Raji (cell line): ENCODE results near the gene EIF5B.

Experiments
- POLR2A ChIP-seq: IDR thresholded peaks from 2 replicates; pipeline ENCODE4 v1.6.1; 2011; ENCODE audit warnings: low read depth, low read length, control low read depth; ENCODE audit not compliant: insufficient read depth

The EIF5B gene

DNA sequence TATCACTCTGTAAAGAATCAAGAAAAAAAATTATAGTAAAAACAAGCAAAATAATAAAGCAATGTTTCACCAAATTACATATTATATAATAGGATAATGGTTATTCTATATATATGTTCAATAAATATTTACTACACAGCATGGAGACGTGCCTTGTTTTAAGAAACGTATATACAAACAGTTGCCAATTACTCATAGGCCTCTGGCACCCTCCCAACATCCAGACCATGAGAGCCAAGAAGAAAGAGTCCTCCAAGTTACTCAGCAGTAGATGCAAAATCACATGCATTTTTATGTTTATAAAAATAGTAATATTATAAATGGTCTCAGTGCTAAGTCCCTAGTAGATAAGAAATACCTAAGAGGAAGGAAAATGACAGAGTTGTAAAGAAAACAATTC lies 87.8 kb downstream of the EIF5B start:
- no peak for TF ChIP-seq POLR2A

DNA sequence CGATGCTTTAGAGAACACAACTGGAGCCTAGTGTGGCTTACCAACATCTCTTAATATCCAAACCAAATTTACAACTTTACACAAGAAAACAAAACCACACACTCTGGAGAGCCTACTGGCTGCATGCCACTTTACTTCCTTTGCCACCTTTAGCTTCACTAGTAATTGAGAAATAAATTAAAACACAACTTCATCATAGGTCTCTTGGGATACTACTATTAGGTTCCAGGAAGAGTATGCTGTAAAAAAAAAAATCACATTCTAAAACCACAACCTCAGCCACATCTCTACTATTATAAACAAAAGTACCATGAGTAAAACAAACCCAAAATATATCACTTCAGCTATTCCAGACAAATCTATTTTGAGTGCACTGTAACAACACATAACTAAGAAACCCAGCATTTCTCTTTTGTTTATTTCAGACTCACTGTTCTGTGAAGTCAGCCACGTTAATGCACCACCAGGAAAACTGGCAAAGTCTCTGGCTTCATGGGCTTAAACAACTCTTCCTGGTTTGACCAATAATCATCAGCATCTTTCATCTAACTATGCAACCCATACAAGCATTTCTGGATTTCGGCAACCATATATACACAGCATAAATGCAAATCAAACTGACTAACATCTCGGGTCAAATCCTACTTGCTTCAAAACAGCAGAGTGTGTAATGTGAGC lies 93.6 kb downstream of the EIF5B start:
- no peak for TF ChIP-seq POLR2A

DNA sequence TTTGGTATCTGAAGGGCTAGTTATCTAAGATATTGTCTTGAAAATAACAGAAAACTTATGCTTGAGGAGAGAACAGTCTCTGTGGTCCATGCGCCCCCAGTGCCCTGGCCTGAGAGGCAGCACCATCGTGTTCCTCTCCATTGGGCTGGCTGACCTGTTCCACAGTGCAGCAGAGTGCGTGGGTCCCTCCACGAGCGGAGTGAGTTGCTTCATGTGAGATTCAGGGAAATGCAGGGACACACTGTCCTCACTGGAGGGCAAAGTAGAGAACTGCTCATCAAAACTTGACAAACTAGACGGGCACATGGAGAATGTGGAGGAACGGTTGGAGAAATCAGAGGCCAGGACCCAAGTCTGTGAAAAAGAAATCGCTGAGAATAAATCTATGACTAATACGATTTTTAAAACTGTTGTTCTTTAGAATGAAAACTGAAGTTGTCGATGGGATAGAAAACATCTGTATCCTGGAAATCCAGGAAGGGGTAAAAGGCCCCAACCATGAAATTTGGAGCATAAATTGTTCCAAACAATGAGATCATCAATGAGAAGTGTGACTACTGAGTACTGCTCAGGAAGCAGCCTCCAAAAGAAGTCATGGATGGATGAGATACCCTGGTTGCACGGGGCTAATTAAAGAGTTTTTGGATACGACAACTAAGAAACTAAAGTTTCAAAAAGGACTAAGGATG lies 94.5 kb downstream of the EIF5B start:
- no peak for TF ChIP-seq POLR2A

DNA sequence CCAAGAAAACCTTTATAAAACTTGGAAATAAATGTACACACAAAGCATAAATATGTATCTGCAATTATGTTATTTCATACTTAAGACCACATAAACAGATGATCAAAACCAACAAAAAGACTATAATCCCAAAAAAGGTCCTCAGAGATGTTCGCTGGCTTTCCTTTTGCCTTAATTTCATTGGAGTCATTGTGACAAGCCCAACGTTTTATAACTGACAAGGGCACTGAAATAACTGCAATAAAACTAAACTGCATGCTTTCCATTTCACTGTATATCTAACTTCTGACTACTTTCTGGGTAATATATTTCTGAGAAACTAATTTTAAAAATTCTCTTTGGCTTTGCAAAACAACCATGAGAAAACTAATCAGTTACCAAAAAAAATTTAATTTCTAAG lies 96.2 kb downstream of the EIF5B start:
- TF ChIP-seq POLR2A: no peak

DNA sequence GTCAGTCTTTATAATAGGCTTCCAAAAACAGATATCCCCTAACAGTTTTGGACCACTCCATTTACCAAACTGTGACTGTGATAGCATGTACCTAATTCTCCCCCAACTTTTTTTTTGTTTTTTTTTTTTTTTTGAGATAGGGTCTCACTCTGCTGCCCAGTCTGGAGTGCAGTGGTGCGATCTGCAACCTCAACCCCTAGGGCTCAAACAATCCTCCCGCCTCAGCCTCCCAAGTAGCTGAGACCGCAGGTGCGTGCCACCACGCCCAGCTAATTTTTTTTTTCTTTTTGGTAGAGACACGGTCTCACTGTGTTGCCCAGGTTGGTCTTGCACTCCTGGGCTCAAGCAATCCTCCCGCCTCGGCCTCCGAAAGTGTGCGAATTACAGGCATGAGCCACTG lies 99.7 kb downstream of the EIF5B start:
- no peak for TF ChIP-seq POLR2A

GRCh38 chr2:99439971-99440505 lies 102.8 kb downstream of the EIF5B start:
- TF ChIP-seq POLR2A: no peak

- TF ChIP-seq POLR2A: no peak
Observed at GRCh38 chr2:99442837-99443236, 105.6 kb downstream of the EIF5B start.

- TF ChIP-seq POLR2A: no peak
Observed at GRCh38 chr2:99444222-99444621, 107.0 kb downstream of the EIF5B start.

DNA sequence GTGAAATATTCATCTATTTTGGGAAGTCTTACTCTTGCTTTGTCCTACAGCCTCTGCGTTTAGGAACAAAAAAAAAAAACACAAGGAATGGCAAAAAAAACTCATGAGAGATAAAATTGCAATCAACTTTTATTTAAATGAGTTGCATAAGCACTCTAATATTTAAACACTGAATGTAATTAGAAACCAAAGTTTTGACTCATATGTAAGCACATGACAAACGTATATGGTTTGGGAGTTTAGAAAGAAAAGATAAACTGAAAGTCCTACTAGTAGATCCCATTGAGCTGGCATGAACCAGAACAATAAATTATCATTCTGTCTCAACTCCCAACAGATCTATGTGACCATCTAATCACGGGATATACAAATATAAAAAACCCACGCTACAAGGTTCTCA lies 107.9 kb downstream of the EIF5B start:
- TF ChIP-seq POLR2A: no peak

GRCh38 chr2:99448556-99448955 lies 111.4 kb downstream of the EIF5B start:
- no peak for TF ChIP-seq POLR2A

DNA sequence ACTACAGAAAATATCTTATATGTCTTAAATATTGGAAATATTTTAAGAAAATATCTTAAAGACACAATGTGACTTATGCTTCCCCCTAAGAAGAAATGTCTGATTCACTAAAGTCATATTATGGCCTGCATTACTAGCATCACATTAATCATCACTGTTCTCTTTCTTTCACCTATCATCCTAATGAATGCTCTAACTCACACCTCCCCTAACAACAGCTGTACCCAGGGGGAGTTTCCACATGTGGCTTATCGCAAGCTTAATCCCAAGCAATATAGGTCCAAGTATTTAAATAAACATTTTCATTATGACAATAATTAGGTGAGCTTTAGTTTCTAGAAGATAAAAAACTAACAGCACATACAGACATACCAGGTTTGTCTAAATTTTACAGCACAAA lies 113.0 kb downstream of the EIF5B start:
- TF ChIP-seq POLR2A: no peak
